ENCODE measurements around the gene SLC24A3.

SLC24A3 gene

DNA sequence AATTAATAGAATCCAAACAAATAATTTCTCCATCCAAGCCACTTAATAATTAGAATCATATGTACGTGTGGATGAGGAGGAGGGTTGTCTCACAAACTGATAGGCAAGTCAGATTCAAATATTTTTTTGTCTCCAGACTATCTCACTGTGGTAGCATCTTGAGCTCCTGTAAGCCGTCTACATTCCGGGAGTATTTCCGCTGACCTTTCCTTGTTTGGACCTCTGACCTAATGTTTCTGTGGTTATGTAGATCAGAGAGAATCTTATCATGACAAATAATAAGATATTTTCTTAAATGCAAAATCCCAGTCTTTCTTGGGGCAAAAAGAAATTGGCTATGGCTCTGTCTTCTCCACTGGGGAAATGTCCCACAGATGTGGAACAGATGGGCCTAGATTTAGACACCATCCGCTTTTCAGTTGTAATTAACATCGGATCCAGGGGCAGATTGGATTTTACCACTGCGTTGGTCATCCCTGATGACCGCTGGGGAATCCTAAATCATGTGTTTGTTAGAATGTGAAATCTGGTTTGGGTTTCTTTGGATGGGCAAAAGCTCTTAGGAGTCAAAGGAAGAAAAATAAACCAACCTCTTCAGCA is 348.5 kb downstream of the SLC24A3 start:
- no peak for DNase-seq

DNA sequence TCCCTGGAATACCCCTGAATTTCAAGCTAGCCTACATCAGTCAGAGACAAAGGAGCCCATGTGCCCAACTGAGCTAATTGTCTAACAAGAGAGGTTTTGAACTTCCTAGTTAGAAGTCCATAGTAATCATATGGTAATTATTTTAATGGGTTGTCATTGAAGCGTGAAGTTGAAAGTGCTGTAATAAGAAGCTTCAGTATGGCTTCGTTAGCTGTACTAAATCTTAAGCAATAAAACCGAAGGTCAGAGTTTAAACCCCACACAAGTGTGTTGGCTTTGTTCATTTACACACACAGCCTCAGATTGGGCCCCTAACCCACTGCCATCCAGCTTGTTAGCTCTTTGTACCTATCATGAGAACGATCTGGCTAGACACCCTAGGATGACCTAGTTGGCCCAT is 350.0 kb downstream of the SLC24A3 start:
- no peak for DNase-seq

DNA sequence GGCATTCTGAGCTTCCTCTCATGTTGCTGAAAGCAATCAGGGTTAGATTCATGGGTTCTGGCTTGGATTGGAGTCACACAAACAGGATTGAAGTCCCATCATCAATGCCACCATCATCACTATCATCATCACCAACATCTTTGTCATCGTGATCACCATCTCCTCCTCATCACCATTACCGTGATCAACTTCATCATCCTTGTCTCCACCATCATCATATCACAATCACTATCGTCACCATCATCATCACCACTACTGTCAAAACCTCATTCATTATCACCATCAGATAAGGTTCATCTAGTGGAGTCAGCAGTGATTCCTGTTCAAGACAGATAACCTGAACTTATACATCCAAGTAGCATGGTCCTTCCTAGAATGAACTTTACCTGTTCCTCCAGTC is 351.8 kb downstream of the SLC24A3 start:
- DNase-seq, result no peak

DNA sequence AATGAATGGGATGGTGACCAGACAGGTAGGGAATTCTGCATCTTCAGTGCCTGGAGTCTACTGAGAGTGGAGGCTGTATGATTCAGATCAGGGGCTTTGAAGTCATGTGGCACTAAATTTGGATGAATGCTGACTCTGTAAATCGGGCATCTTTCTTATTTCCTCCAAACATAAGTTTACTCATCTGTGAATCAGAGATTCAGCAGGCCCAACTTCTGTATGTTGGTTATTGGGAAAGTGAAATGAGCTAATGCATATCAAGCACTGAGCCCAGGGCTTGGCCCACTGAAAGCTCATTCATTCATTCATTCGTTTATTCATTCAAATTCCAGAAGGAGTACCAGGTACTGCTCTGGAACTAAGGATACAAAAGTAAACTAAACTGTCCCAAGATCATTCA is 353.3 kb downstream of the SLC24A3 start:
- DNase-seq, result no peak

DNA sequence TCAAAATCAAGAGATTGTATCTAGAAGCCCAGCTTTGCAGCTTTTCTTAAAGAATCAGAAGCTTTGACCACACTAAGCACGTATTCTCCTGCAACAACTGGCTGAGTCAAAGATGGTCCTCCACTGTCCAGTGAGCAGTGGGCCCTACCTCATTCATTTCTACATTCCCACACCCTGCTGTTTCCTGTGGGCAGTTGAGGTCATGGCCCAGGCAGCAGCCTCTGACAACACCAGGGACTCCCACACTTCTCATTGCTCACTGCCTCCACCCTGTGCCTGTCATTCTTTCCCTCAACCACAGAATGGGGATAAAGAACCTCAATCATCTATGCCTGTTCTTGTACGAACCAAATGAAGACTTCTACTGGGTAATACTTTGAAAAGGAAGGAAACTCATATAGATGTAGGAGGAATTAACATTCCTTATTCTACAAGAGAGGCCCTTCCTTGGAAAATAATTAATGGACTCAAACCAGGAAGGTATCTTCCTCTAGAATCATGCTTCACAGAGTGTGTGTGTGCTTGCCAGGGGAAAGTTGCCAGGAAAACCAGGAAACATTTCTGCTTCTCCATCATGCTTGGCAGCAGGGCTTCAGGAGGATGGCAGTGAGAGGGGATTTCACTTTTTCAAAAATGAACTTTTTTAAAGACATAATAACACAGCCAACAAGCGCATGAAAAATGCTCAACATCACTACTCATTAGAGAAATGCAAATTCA is 353.9 kb downstream of the SLC24A3 start:
- DNase-seq, result no peak

DNA sequence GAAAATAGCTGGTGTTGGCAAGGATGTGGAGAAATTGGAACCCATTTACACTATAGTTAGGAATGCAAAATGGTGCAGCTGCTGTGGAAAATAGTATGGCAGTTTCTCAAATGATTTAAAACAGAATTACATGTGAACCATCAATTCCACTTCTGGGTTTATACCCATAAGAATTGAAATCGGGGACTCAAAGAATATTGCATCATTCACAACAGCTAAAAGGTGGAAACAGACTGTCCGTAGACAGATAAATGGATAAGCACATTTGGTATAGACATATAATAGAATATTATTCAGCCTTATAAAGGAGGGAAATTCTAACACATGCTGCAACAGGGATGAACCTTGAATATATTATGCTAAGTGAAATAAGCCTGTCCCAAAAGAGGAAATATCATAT is 355.7 kb downstream of the SLC24A3 start:
- no peak for DNase-seq

DNA sequence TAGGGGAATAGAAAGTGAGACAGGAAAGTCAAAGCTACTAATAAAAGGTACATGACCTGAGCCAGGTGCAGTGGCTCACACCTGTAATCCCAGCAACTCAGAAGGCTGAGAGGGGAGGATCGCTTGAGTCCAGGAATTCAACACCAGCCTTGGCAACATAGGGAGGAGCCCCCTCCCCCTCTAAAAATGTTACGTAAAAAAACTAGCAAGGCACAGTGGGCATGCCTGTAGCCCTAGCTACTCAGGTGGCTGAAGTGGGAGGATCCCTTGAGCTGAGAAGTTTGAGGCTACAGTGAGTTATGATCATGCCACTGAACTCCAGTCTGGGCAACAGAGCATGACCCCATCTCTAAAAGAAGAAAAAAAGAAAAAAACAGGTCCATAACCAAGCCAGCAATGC is 359.6 kb downstream of the SLC24A3 start:
- no peak for DNase-seq

DNA sequence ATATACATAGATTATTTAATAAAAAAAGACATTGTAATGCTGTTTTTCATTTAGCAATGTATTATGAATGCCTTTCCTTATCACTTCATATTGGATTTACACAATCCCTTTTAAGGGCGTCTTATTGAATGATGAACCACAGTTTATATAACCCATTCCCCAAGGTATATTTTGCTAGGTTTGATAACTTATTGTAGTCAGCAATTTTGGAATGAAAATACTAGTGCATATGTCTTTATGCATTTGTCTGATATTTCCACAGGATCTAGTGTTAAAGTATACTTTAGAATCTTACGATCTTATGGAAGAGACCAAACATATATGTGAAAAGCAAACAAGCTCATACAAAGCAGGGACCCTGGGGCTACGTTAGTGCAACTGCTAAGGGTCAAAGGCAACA is 365.2 kb downstream of the SLC24A3 start:
- DNase-seq, result no peak

DNA sequence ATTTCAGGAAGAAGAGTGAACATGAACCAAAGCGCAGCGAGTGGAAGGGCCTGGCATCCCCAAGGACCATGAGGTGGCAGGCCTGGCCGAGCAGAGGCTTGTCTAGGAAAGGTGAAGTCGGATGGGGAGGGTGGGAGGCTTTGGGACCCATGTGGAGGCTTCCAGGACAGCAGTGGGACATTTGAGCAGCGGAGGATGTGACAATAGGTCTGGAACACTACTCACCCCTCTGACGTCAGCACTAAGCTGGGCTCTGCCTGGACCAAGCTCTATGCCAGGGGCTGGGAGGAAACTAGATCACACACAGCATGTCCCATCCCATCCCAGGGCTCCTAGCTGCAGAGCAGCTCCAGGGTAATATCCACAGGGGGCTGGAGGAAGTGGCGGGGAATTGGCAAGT is 370.3 kb downstream of the SLC24A3 start:
- no peak for DNase-seq

DNA sequence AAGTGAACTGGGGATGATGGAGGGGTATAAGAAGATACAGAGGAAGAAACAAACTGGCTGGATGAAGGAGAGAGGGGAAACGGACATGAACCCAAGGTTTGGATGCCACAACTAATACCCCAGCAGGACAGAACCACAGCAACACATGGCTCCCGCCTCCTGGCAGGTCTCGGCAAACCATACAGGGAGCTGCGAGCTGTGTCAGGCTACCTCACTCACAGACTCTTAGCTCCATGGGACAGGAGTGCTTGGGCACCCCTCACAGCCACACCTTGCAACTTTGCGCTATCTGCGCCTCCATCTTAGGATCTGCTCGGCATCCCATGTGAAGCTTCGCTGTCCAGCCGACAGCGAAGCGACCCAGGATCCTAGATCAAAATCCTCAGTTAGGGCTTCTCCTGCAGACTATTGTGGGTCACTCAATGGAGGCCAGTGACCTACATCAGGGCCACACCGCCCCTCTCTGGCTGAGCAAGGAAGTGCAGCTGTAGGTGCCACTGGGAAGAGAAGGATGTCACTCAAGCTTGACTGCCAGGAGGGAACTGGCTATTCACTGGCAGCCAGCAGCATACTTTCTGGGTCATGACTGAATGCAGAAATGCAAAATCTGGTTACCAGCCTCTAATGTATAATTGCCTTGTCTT is 371.2 kb downstream of the SLC24A3 start:
- DNase-seq, result peak; percentile 31

DNA sequence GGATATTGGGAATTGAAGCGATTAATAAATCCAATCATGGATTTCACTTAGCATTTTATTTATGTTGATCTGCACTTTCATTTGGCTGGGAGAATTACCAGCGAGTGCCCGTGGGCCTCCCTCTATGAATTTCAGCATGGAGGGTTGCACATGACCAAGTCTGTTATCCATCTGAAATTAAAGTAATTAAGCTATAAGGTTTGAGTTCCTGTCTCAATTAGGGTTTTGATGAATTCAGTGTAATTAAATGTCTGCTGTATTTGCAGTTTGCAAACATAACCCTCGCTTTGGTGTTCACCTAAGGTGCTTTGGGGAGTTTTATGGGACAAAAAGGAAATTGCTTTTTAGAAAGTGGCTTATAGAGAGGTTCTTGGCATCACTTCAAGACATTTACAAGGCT is 375.8 kb downstream of the SLC24A3 start:
- no peak for DNase-seq

DNA sequence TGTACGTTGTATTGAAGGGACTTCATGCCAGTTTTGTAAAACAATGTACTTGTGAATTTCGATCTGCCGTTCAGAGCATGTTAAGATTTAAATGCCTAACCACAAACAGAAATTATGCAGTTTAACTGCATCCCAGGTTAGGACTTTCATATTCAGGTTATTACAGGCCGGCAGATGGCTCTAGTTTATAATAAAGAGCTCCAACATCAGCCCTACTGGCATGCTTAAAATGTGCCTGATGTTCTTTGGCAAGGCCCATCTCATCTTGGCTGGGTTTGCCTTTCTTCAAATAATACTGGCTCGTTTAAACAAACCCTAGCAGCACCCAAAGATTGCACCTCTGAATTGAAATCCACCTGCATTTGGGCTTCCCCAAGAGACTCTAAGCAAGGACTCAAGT is 376.3 kb downstream of the SLC24A3 start:
- no peak for DNase-seq

DNA sequence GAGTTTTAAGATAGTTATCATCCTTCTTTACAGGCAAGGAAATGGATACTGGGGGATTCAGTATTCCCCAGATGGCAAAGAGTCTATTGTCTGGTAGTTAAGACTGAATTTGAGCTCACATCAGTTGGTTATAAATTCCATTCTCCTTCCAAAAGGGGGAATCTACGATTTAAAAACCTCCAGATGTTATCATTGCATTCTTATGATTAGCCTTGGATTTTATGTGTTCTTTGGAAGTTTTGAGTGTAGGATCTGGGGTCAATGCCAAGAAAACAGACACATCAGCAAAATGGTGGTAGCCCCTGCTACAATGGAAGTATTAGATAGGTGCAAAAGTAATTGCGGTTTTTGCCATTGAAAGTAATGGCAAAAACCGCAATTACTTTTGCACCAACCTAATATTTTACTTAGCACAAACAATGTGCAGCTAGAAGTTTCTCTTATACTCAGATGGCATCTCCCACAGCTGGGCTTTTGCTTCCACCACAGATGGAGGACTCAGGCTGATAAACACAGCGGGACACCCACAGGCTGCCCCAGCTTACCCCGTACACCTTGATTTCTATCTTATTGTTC is 377.4 kb downstream of the SLC24A3 start:
- no peak for DNase-seq

DNA sequence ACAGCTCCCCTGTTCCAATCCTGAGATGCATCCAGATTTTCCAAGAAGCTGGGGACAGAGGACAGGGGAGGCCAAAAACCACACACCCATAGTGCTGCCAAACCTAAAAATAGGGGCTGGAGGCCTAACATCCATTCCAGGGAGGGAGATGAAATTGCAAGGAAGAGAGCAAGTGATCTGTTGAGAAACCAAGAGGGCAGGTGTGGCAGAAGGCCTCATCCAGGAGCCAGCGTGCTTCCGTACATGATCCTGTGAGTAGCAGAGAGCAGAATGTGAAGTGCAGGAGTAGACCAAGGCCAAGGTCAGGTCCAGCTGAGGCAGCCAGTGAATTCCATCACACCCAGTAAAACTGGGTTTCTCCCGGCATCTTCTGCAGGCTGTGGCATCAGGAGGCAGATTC is 377.9 kb downstream of the SLC24A3 start:
- DNase-seq, result no peak

DNA sequence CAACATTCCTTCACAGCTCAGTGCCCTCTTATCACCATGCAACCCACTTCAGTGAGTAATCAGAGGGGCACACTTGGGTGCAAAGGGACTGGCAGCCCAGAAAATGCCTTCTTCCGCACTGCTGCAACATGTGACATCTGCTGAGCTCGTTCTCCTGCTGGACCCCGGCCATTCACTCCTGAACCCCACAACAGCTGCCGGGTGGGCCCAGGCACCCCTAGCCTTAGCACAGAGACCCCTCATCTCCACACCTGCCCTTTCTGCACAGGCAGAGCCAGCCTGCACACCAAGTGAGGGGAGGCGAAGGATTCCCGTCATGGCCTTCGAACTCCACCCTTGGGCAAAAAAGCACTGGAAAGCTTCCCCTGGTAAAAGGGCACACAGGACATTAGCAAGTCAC is 381.3 kb downstream of the SLC24A3 start:
- no peak for DNase-seq

DNA sequence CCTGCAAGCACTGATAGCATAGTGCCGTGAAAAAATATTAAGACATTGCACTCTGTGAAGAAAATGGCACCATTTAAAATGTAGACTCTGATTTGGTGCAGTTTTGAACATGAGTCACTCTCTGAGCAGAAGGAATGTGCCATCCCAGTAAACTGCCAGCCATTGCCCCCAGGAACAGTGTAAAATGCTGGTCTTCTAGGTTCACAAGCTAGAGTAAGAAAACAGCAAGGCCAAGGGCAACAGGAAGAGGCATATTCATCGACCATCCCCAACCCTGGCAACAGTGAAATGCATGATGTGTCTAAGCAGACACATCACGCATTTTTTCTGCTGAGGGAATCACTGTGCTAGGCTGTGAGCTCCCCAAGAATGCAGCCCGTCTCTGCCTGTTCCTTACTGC is 382.5 kb downstream of the SLC24A3 start:
- no peak for DNase-seq

DNA sequence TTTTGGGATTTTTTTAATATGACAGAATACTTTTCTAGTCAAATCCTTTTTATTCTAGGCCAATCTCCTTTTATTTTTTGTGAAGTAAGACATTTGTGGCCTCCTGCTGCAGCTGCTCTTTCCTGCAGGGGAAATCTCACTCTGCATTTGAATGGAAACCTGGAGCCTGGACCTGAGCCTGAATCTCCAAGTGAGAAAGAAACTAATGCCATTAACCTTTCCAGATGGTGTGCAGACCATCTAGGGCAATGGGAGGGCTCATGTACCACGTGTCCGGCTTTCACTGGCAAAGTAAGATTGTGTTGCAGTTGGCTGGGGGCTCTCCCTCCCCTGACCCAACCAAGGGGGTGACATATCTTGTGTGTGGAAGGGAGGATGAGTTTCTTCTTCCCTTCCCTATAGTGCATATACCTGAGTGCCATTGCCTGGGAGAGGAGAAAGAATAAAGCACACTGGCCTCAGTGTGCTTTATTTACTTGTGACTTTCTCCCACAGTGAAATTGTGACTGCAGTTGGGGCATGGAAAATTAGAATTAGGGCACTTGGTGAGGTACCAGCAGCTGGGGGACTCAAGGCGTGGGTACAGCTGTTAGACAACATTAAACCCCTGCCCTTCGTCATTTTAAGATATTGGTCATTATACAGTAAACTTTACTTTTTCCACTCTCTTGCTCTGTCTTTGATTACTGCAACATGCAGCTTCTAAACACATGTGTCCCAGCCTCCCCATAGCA is 385.8 kb downstream of the SLC24A3 start:
- no peak for DNase-seq

DNA sequence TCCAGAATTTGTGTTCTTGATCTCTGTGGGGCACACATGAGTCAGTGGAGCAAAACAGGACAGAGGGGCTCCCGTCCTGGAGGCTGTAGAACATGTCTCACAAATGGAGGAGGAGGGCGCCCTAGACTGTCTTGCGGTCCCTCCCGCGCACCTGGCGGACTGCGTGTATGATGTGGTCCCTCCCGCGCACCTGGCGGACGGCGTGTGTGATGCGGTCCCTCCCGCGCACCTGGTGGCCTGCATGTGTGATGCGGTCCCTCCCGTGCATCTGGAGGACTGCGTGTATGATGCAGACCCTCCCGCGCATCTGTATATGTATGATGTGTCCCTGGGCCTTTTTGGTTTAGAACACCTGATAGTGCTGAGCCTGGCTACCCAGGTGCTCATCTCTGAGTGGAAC is 386.8 kb downstream of the SLC24A3 start:
- DNase-seq, result no peak

DNA sequence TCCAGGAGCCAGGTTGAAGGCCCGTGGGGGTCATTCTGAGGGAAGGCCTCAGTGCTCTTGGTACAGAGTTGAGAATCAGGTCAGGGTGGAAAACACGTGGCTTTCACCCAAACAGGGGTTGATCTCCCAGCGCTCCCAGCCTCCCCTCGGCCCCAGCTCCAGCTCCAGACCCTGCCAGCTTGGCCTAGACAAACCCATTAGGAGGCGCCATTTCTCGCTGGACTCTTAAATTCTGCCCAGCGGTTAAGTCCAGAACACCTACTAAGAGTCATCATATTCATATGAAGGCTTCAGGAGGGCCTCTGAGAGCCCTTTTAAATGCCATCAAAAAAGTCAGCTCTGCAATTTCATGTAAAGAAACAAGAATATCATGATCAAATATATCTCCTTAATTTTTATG is 387.6 kb downstream of the SLC24A3 start:
- DNase-seq, result no peak

DNA sequence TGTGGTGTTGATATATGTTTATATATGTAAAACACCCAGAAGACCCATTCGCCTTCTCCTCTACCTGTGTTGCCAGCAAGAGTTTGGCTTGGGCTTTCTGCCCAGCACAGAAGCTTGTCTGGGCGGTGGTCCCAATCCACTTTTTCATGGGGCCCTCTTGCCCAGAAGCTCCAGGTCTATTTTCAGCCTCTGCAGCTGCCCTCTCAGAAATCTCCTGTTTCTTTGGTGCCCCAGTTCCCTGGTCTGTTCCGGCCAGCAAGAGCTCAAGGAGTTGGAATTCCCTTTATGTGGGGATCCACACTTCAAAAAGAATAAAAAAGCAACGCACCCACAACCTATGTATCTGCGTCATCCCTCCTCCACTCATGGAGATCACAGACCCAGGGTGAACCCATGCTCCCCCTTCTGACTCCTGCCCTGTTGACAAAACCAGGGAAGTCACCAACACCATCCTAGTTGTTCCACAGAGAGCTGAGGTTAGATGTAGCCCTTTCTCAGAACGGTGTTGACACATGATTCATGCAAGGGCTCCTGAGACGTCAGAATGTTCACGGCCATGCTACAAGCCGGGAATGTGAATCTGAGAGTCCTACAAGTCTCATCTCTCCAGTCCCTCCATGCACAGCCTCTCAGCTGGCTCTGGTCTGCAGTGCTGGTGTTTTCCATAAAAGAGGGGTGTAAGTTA is 388.8 kb downstream of the SLC24A3 start:
- no peak for DNase-seq

DNA sequence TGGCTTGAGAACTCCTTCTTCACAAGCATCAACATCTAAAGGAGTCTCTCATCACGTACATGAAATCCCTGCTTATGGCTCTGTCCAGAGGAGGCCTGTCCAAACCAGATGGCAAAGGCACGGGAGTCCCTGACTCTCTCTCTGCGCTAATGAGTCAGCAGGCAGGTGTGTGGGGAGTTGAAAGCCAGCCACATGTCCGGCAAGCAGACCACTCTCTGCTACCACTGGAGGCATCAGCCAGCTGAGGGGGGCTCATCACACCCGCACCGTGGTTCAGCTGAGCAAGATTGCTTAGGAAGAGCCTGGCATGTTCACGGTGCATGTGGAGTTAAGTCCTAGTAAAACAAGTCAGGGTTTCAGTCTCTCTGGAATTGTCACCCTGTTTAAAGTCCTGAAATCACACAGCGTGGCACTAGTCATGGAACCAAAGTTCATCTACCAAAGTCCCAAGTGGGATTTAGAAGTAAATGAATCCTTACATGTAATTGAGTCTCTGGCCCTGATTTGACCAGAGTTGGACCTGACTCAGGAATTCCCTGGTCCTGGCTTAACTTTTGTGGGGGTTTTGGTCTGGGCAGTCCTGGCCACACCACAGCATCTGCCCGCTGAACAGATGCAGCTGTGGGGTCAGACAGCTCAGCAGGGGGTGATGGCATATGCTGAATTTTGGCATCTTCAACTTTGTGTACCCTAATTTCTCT is 390.4 kb downstream of the SLC24A3 start:
- DNase-seq, result no peak

DNA sequence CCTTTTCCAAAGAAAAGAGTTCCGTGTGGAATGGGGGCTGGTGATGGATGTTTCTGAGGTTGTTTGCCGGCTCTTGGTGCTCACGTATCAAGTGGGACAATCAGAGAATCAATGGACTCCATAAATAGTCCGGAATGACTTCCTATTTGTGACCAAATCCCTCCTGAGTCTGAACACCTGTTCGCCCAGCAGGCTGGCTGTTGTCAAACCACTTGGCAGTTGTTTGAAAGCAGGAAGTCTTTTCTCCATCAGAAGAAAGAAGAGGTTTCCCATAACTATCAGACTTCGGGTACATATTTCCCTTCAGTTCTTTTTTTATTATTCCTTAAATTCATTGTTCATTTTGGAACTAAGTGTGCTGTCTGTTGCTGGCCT is 390.9 kb downstream of the SLC24A3 start:
- no peak for DNase-seq

Data from activated CD4-positive, alpha-beta T cell treated with anti-CD3 and anti-CD28 coated beads, Interleukin-2, amount 50 U/mL, for 16 hours (primary cell).